Epithelial cell of prostate (primary cell): Measurements from ENCODE around the gene CD82.
A peak's percentile ranks its signal among the peaks of the same experiment; 100 is the strongest.
"Not testable (repeated sequence)": the region's sequence is repeated elsewhere in the genome, so short reads cannot be mapped to it uniquely, and the experiment has no call there.

Source experiments
- DNase-seq: peaks from one replicate; pipeline ENCODE4 v3.0.0-alpha.2; 2011; ENCODE audit warnings: low read depth, low spot score
- H3K27ac ChIP-seq: fragments of 450-650 bp; 2 replicates; pipeline ENCODE4 v1.5.1; 2017; ENCODE audit warnings: mild to moderate bottlenecking

Gene CD82

GRCh38 chr11:44559207-44559939, 6.1 kb upstream of the CD82 start:
- no peak overlapping the region for H3K27ac ChIP-seq
- DNase-seq, result no peak

- not testable (repeated sequence) for DNase-seq, H3K27ac ChIP-seq
These were observed 5.5 kb upstream of the CD82 start for GRCh38 chr11:44559940-44560300.

GRCh38 chr11:44561275-44561805, 4.1 kb upstream of the CD82 start:
- peak overlapping the region; percentile 50 for H3K27ac ChIP-seq
- no peak for DNase-seq

- peak overlapping the region; percentile 50 for H3K27ac ChIP-seq
- DNase-seq, result no peak
These were observed 3.3 kb upstream of the CD82 start for GRCh38 chr11:44561964-44562734.

GRCh38 chr11:44562845-44563460, 2.5 kb upstream of the CD82 start:
- no peak for DNase-seq
- no peak overlapping the region for H3K27ac ChIP-seq

GRCh38 chr11:44563711-44564110, 1.8 kb upstream of the CD82 start:
- peak overlapping the region; percentile 99 for H3K27ac ChIP-seq
- no peak for DNase-seq

GRCh38 chr11:44564166-44564565, 1.3 kb upstream of the CD82 start:
- H3K27ac ChIP-seq, result peak overlapping the region; percentile 99

GRCh38 chr11:44564670-44565210, 723 bp upstream of the CD82 start:
- DNase-seq, result peak; percentile 94
- H3K27ac ChIP-seq, result peak overlapping the region; percentile 99

More at GRCh38 chr11:44564166-44564565, 1.3 kb upstream of the CD82 start:
- no peak for DNase-seq

- peak overlapping the region; percentile 99 for H3K27ac ChIP-seq
- DNase-seq, result no peak
These were observed 788 bp downstream of the CD82 start for GRCh38 chr11:44565953-44566949.

- no peak for DNase-seq
- no peak overlapping the region for H3K27ac ChIP-seq
These were observed 1.8 kb downstream of the CD82 start for GRCh38 chr11:44566952-44567875.

GRCh38 chr11:44567876-44568256, 2.4 kb downstream of the CD82 start:
- H3K27ac ChIP-seq, result no peak overlapping the region

GRCh38 chr11:44568331-44568657, 2.8 kb downstream of the CD82 start:
- DNase-seq, result no peak
- H3K27ac ChIP-seq, result peak overlapping the region; percentile 77

More at GRCh38 chr11:44567876-44568256, 2.4 kb downstream of the CD82 start:
- no peak for DNase-seq

GRCh38 chr11:44568658-44569473, 3.4 kb downstream of the CD82 start:
- peak; percentile 79 for DNase-seq
- peak overlapping the region; percentile 77 for H3K27ac ChIP-seq

GRCh38 chr11:44570411-44571155, 5.1 kb downstream of the CD82 start:
- H3K27ac ChIP-seq, result no peak overlapping the region
- DNase-seq, result no peak

- H3K27ac ChIP-seq, result no peak overlapping the region
These were observed 6.4 kb downstream of the CD82 start for GRCh38 chr11:44571871-44572270.

GRCh38 chr11:44572436-44572835, 7.0 kb downstream of the CD82 start:
- peak overlapping the region; percentile 92 for H3K27ac ChIP-seq
- DNase-seq, result no peak

More at GRCh38 chr11:44571871-44572270, 6.4 kb downstream of the CD82 start:
- no peak for DNase-seq

- DNase-seq, result no peak
- peak overlapping the region; percentile 92 for H3K27ac ChIP-seq
These were observed 7.4 kb downstream of the CD82 start for GRCh38 chr11:44572884-44573283.
